ENCODE data around the gene LUZP2. TPM values are rescaled to one million over a fixed set of nuclear protein-coding genes. Genes with fewer than 3 reads are reported as not detected.

Gene LUZP2
- total RNA-seq, 2 donors from 2014 or later, result 2.0 to 2.4 TPM

- H3K27ac Mint-ChIP-seq, result no peak overlapping the region
- Histone ChIP-seq H3K27ac (ENCODE audit: low read depth, low read length) (no peak overlapping the region), H3K36me3 (ENCODE audit: control insufficient read depth, insufficient read depth, low read length) (no peaks in the 10 kb centered on the region), H3K9ac (ENCODE audit: extremely low read depth, low read length, poor library complexity, severe bottlenecking) (no peak overlapping the region), H3K9me3 (ENCODE audit: control insufficient read depth, low read length) (no peaks in the 10 kb centered on the region), H3K4me1 (ENCODE audit: control insufficient read depth, insufficient read depth, low read length) (no peaks in the 10 kb centered on the region), H3K4me3 (ENCODE audit: low read length) (no peak overlapping the region), H3K27me3 (ENCODE audit: control insufficient read depth, insufficient read depth, low read length, poor library complexity, severe bottlenecking) (no peaks in the 10 kb centered on the region)
- no peak overlapping the region for H3K4me3 Mint-ChIP-seq
- H3K9me3 Mint-ChIP-seq, result no peaks in the 10 kb centered on the region
- H3K4me1 Mint-ChIP-seq, result peaks cover 11% of the 10 kb centered on the region
- no peaks in the 10 kb centered on the region for H3K36me3 Mint-ChIP-seq (ENCODE audit: low read depth)
- no peaks in the 10 kb centered on the region for H3K27me3 Mint-ChIP-seq (ENCODE audit: insufficient read depth)
- TF ChIP-seq, protein P1, sequence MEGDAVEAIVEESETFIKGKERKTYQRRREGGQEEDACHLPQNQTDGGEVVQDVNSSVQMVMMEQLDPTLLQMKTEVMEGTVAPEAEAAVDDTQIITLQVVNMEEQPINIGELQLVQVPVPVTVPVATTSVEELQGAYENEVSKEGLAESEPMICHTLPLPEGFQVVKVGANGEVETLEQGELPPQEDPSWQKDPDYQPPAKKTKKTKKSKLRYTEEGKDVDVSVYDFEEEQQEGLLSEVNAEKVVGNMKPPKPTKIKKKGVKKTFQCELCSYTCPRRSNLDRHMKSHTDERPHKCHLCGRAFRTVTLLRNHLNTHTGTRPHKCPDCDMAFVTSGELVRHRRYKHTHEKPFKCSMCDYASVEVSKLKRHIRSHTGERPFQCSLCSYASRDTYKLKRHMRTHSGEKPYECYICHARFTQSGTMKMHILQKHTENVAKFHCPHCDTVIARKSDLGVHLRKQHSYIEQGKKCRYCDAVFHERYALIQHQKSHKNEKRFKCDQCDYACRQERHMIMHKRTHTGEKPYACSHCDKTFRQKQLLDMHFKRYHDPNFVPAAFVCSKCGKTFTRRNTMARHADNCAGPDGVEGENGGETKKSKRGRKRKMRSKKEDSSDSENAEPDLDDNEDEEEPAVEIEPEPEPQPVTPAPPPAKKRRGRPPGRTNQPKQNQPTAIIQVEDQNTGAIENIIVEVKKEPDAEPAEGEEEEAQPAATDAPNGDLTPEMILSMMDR (conservative IDR thresholded peaks at IDR 0.05), result no peak
- WGBS, 2 experiments (ENCODE audit: insufficient coverage in 1 of 2, insufficient read length in 1 of 2), result 70 to 87% methylated on average over 6 to 9 of the region's 9 CpGs
- no peak for DNase-seq
Observed at GRCh38 chr11:24833573-24833972, 336.7 kb downstream of the LUZP2 start.

DNA sequence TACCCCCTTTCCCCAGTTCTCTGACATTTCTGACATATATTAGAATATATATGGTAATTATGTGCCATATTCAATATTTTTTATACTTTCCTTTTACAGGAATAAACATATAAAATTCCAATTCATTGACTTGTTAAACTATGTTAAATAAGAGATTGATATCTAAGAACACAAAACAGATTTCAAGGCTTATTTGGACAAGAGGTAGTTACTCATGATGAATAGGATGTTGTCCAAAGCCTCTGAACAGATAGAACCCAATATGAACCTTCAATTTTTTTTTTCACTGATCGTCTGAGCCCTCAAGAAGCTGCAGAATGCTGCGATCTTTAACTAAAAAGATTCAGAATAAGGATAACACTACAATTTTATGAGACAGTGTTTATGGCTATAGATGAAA is 340.3 kb downstream of the LUZP2 start:
- Mint-ChIP-seq H3K27ac (no peak overlapping the region), H3K4me1 (no peaks in the 10 kb centered on the region), H3K9me3 (no peaks in the 10 kb centered on the region), H3K36me3 (ENCODE audit: low read depth) (no peaks in the 10 kb centered on the region), H3K27me3 (ENCODE audit: insufficient read depth) (no peaks in the 10 kb centered on the region), H3K4me3 (no peak overlapping the region)
- Histone ChIP-seq H3K4me3 (ENCODE audit: low read length) (no peak overlapping the region), H3K36me3 (ENCODE audit: control insufficient read depth, insufficient read depth, low read length) (no peaks in the 10 kb centered on the region), H3K9me3 (ENCODE audit: control insufficient read depth, low read length) (no peaks in the 10 kb centered on the region), H3K27me3 (ENCODE audit: control insufficient read depth, insufficient read depth, low read length, poor library complexity, severe bottlenecking) (no peaks in the 10 kb centered on the region), H3K9ac (ENCODE audit: extremely low read depth, low read length, poor library complexity, severe bottlenecking) (no peak overlapping the region), H3K4me1 (ENCODE audit: control insufficient read depth, insufficient read depth, low read length) (no peaks in the 10 kb centered on the region), H3K27ac (ENCODE audit: low read depth, low read length) (no peak overlapping the region)
- TF ChIP-seq, protein P1 (conservative IDR thresholded peaks at IDR 0.05), result no peak
- WGBS, 2 experiments (ENCODE audit: insufficient coverage in 1 of 2, insufficient read length in 1 of 2), result 94% methylated on average over 2 of the region's 2 CpGs; no CpG with 5 or more reads in 1 of the 2 experiments
- no peak for DNase-seq

DNA sequence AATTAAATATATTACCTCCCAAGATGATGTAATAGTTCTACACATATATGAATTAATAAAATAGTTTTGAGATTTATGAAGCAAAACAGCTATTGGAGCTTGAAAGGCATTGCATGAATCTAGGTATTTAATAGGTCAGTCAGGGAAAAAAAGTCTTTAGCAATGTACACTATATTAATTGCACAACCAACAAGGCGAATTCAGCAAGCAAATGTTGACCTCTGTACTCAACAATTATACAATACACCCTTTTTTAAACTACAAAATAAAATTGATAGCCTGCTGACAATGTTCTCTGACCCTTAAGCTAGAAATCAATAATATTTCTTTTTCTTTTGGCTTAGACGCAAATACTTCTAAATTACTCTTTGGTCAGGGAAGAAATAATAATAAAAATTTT is 345.5 kb downstream of the LUZP2 start:
- Histone ChIP-seq H3K9ac (ENCODE audit: extremely low read depth, low read length, poor library complexity, severe bottlenecking) (no peak overlapping the region), H3K9me3 (ENCODE audit: control insufficient read depth, low read length) (no peaks in the 10 kb centered on the region), H3K4me1 (ENCODE audit: control insufficient read depth, insufficient read depth, low read length) (no peaks in the 10 kb centered on the region), H3K4me3 (ENCODE audit: low read length) (no peak overlapping the region), H3K36me3 (ENCODE audit: control insufficient read depth, insufficient read depth, low read length) (no peaks in the 10 kb centered on the region), H3K27ac (ENCODE audit: low read depth, low read length) (no peak overlapping the region), H3K27me3 (ENCODE audit: control insufficient read depth, insufficient read depth, low read length, poor library complexity, severe bottlenecking) (no peaks in the 10 kb centered on the region)
- Mint-ChIP-seq H3K9me3 (peaks cover 3% of the 10 kb centered on the region), H3K27ac (no peak overlapping the region), H3K4me3 (no peak overlapping the region), H3K4me1 (peaks cover 9% of the 10 kb centered on the region), H3K36me3 (ENCODE audit: low read depth) (peaks cover 2% of the 10 kb centered on the region), H3K27me3 (ENCODE audit: insufficient read depth) (no peaks in the 10 kb centered on the region)
- no peak for DNase-seq
- 97 to 100% methylated on average over 1 of the region's 2 CpGs for WGBS, 2 experiments (ENCODE audit: insufficient coverage in 1 of 2, insufficient read length in 1 of 2)
- TF ChIP-seq, protein P1 (conservative IDR thresholded peaks at IDR 0.05), result no peak

All from endodermal cell (in vitro differentiated cells).